Smooth muscle cell (in vitro differentiated cells): ENCODE results near the gene ZNF730. TPM values are rescaled to one million over a fixed set of nuclear protein-coding genes. Genes with fewer than 3 reads are reported as not detected.
A peak's percentile ranks its signal among the peaks of the same experiment; 100 is the strongest.

Experiments used
- DNase-seq: peaks from one replicate; lab custom pipeline; 2025; ENCODE audit not compliant: unreplicated experiment; lab: John Stamatoyannopoulos, UW
- H2AFZ ChIP-seq: fragments of 200-600 bp; sonication (generic); 2 replicates; pipeline ENCODE4 v1.6.0; 2016; ENCODE audit warnings: antibody characterized with exemption, low read depth, mild to moderate bottlenecking
- H3F3A ChIP-seq: fragments of 200-600 bp; sonication (generic); 2 replicates; pipeline ENCODE4 v1.6.0; 2017; ENCODE audit warnings: antibody characterized with exemption, low read depth
- H3K27ac ChIP-seq: fragments of 200-600 bp; sonication (generic); 2 replicates; pipeline ENCODE4 v1.5.1; 2016; ENCODE audit warnings: low read depth, mild to moderate bottlenecking
- H3K27me3 ChIP-seq: fragments of 200-600 bp; sonication (generic); 2 replicates; pipeline ENCODE4 v1.6.1; 2016; ENCODE audit warnings: low read depth, mild to moderate bottlenecking
- H3K36me3 ChIP-seq: fragments of 200-600 bp; sonication (generic); 2 replicates; pipeline ENCODE4 v1.5.1; 2016; ENCODE audit warnings: low read depth
- H3K4me1 ChIP-seq: fragments of 200-600 bp; sonication (generic); 2 replicates; pipeline ENCODE4 v1.5.1; 2016; ENCODE audit warnings: low read depth
- H3K4me2 ChIP-seq: fragments of 200-600 bp; sonication (generic); 2 replicates; pipeline ENCODE4 v1.6.0; 2016; ENCODE audit warnings: mild to moderate bottlenecking
- H3K4me3 ChIP-seq: fragments of 200-600 bp; sonication (generic); 2 replicates; pipeline ENCODE4 v1.5.1; 2016; ENCODE audit warnings: mild to moderate bottlenecking
- H3K79me2 ChIP-seq: fragments of 200-600 bp; sonication (generic); 2 replicates; pipeline ENCODE4 v1.6.0; 2016; ENCODE audit warnings: low read depth, mild to moderate bottlenecking
- H3K9ac ChIP-seq: fragments of 200-600 bp; sonication (generic); 2 replicates; pipeline ENCODE4 v1.6.0; 2016; ENCODE audit warnings: low read depth
- H3K9me3 ChIP-seq: fragments of 200-600 bp; sonication (generic); replicated peaks from 2 replicates; pipeline ENCODE4 v1.5.1; 2016; ENCODE audit warnings: low read depth
- H4K20me1 ChIP-seq: fragments of 200-600 bp; sonication (generic); 2 replicates; pipeline ENCODE4 v1.6.0; 2016; ENCODE audit warnings: low read depth
- CTCF ChIP-seq: fragments of 200-600 bp; sonication (generic); IDR thresholded peaks from 2 replicates; pipeline ENCODE4 v1.5.1; 2017; ENCODE audit warnings: borderline replicate concordance, mild to moderate bottlenecking, antibody characterized with exemption; ENCODE audit not compliant: insufficient read depth, poor library complexity, severe bottlenecking
- WGBS: methylation state at CpG from one replicate; pipeline ENCODE4 v1.1.7; 2016; ENCODE audit warnings: low lambda C conversion rate; 5-methylcytosine and 5-hydroxymethylcytosine counted together
- polyA plus RNA-seq: library from polyadenylated mRNA; unstranded; fragments of >200 nt; fragmentation: Nextera tagmentation; extraction: Ambion mirVana; gene quantifications from 2 replicates; pipeline ENCODE4 v1.2.1, GENCODE V29; 2016
- total RNA-seq: library from RNA; depleted of rRNA; stranded (reverse); fragments of >200 nt; gene quantifications from 2 replicates; pipeline ENCODE4 v1.2.3, GENCODE V29; 2014

ZNF730 gene
- total RNA-seq, result 8.4 and 16.8 TPM in 2 replicates
- polyA plus RNA-seq, result 0.83 and 2.4 TPM in 2 replicates

- Histone ChIP-seq H3K36me3 (no peaks in the 10 kb centered on the region), H3K4me3 (peak within 1 kb of the TSS; percentile 83), H3K79me2 (no peaks in the 10 kb centered on the region), H3K4me1 (peaks cover 13% of the 10 kb centered on the region), H3K9ac (peak within 1 kb of the TSS; percentile 63), H3K9me3 (no peaks in the 10 kb centered on the region), H4K20me1 (no peaks in the 10 kb centered on the region), H3K27me3 (no peaks in the 10 kb centered on the region), H3F3A (no peaks in the 10 kb centered on the region), H3K4me2 (peak within 1 kb of the TSS; percentile 95), H2AFZ (peak within 1 kb of the TSS; percentile 99), H3K27ac (no peak within 1 kb of the TSS)
- WGBS, result 1% methylated on average over 39 of the region's 44 CpGs
- peak; percentile 44 for DNase-seq
- no peak for TF ChIP-seq CTCF
These were observed at the start of gene ZNF730 for GRCh38 chr19:23116802-23117571. Gene ZNF730, plus strand, starts transcription at chr19:23117025. Its CDS starts 149 bp downstream, at chr19:23117174.

- Histone ChIP-seq H3K36me3 (no peaks in the 10 kb centered on the region), H3K4me3 (no peak overlapping the region), H3K4me1 (no peaks in the 10 kb centered on the region), H3K4me2 (no peak overlapping the region), H3K27ac (no peak overlapping the region), H3K79me2 (no peaks in the 10 kb centered on the region), H4K20me1 (no peaks in the 10 kb centered on the region), H3K9me3 (no peaks in the 10 kb centered on the region), H3F3A (no peaks in the 10 kb centered on the region), H3K27me3 (no peaks in the 10 kb centered on the region), H3K9ac (no peak overlapping the region), H2AFZ (no peak overlapping the region)
- WGBS, result 92% methylated on average over 15 of the region's 43 CpGs
- TF ChIP-seq CTCF, result no peak
- no peak for DNase-seq
These were observed 46.3 kb upstream of the ZNF730 start for GRCh38 chr19:23070353-23071146.

DNA sequence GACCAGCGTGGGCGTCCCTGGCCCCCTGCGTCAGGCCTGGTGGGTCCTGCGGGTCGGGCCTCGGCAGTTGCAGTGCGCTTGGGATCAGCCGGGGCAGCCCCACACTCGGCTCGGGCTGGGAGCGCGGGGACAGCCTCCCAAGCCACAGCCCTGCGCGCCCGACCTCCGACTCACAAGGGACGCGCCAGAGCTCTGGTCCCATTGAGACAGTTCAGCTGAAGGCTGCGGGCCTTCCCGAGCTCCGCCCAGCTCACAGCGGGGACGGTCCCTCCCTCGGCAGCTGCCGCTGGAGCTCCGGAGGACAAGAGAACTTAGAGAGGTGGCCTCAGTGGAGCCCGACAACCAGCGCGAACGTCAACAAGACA is 45.7 kb upstream of the ZNF730 start:
- H3K9me3 ChIP-seq, result no peaks in the 10 kb centered on the region
- no peak overlapping the region for H3K4me3 ChIP-seq
- no peak overlapping the region for H3K9ac ChIP-seq
- no peaks in the 10 kb centered on the region for H3F3A ChIP-seq
- H3K27me3 ChIP-seq, result no peaks in the 10 kb centered on the region
- no peak overlapping the region for H3K27ac ChIP-seq
- no peak overlapping the region for H2AFZ ChIP-seq
- WGBS, result 96% methylated on average over 24 of the region's 30 CpGs
- no peaks in the 10 kb centered on the region for H4K20me1 ChIP-seq
- peaks cover 4% of the 10 kb centered on the region for H3K79me2 ChIP-seq
- no peak for DNase-seq
- no peaks in the 10 kb centered on the region for H3K36me3 ChIP-seq
- no peak overlapping the region for H3K4me2 ChIP-seq
- H3K4me1 ChIP-seq, result no peaks in the 10 kb centered on the region
- no peak for TF ChIP-seq CTCF
